Right atrium auricular region (tissue), 2 donors: Measurements from ENCODE around the gene CBFA2T3. TPM values are rescaled to one million over a fixed set of nuclear protein-coding genes. Genes with fewer than 3 reads are reported as not detected.

Source experiments
- DNase-seq: peaks from one replicate; pipeline ENCODE4 v3.0.0-alpha.2; 2019; ENCODE audit warnings: low spot score
- H3K27ac ChIP-seq, 2 donors: fragments of 200-600 bp; sonication (generic); 1 replicate in 1 of 2; 2 replicates in 1 of 2; pipeline ENCODE4 v1.5.1; 2016 to 2019
- H3K27me3 ChIP-seq, 2 donors: fragments of 200-600 bp; sonication (generic); one replicate each; pipeline versions ENCODE4 v1.5.1 to v1.6.0; 2017 to 2019
- H3K36me3 ChIP-seq: fragments of 200-600 bp; sonication (generic); one replicate; pipeline ENCODE4 v1.5.1; 2016
- H3K4me1 ChIP-seq, 2 donors: fragments of 200-600 bp; sonication (generic); one replicate each; pipeline versions ENCODE4 v1.5.1 to v1.6.0; 2017 to 2019
- H3K4me3 ChIP-seq, 2 donors: fragments of 200-600 bp; sonication (generic); 1 replicate in 1 of 2; 2 replicates in 1 of 2; pipeline ENCODE4 v1.5.1; 2017 to 2019; ENCODE audit warnings: mild to moderate bottlenecking in 1 of 2, moderate library complexity in 1 of 2
- H3K9me3 ChIP-seq, 2 donors: fragments of 200-600 bp; sonication (generic); one replicate each; pipeline ENCODE4 v1.5.1; 2019
- total RNA-seq, 2 donors: library from RNA; depleted of rRNA; stranded (reverse); fragments of >200 nt; gene quantifications; one replicate each; pipeline ENCODE4 v1.1.0, GENCODE V29; 2016
- TF ChIP-seq, protein P1 (sequence below), 2 donors: fragments of 200-600 bp; sonication (generic); IDR thresholded peaks; one replicate each; pipeline ENCODE4 v1.5.1; 2019; ENCODE audit warnings: antibody characterized with exemption in 2 of 2

The CBFA2T3 gene
- total RNA-seq, 2 donors from 2014 or later, result 1.1 to 2.6 TPM

DNA sequence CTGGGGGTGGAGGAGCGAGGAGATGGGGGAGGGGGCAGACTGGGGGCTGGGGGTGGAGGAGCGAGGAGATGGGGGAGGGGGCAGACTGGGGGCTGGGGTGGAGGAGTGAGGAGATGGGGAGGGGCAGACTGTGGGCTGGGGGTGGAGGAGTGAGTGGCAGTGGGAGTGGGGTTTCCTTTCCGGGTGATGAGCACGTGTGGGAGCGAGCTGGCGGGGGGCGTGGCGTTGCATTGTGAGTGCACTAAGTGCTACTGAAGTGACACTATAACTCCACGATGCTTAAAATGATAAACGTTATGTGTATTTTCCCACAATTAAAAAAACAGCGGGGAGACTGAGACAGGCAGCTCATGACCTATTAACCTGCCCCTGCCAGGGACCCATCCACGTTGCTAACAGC, 46.3 kb downstream of the CBFA2T3 start:
- Histone ChIP-seq H3K36me3 (no peaks in the 10 kb centered on the region), H3K27ac (no peak overlapping the region), H3K27me3 (no peaks in the 10 kb centered on the region), H3K4me1 (peaks cover 0 to 14% of the 10 kb centered on the region in 2 donors), H3K4me3 (no peak overlapping the region), H3K9me3 (no peaks in the 10 kb centered on the region)
- TF ChIP-seq, protein P1, sequence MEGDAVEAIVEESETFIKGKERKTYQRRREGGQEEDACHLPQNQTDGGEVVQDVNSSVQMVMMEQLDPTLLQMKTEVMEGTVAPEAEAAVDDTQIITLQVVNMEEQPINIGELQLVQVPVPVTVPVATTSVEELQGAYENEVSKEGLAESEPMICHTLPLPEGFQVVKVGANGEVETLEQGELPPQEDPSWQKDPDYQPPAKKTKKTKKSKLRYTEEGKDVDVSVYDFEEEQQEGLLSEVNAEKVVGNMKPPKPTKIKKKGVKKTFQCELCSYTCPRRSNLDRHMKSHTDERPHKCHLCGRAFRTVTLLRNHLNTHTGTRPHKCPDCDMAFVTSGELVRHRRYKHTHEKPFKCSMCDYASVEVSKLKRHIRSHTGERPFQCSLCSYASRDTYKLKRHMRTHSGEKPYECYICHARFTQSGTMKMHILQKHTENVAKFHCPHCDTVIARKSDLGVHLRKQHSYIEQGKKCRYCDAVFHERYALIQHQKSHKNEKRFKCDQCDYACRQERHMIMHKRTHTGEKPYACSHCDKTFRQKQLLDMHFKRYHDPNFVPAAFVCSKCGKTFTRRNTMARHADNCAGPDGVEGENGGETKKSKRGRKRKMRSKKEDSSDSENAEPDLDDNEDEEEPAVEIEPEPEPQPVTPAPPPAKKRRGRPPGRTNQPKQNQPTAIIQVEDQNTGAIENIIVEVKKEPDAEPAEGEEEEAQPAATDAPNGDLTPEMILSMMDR (IDR thresholded peaks at IDR 0.05), result no peak
- DNase-seq, result no peak

- no peaks in the 10 kb centered on the region for H3K9me3 ChIP-seq
- H3K4me1 ChIP-seq, result peaks cover 0 to 27% of the 10 kb centered on the region in 2 donors
- H3K27ac ChIP-seq, result no peak overlapping the region
- TF ChIP-seq, protein P1 (IDR thresholded peaks at IDR 0.05), result no peak
- H3K4me3 ChIP-seq, result no peak overlapping the region
- no peaks in the 10 kb centered on the region for H3K36me3 ChIP-seq
- DNase-seq, result no peak
- no peaks in the 10 kb centered on the region for H3K27me3 ChIP-seq
Observed at GRCh38 chr16:88929091-88929445, 47.9 kb downstream of the CBFA2T3 start.

DNA sequence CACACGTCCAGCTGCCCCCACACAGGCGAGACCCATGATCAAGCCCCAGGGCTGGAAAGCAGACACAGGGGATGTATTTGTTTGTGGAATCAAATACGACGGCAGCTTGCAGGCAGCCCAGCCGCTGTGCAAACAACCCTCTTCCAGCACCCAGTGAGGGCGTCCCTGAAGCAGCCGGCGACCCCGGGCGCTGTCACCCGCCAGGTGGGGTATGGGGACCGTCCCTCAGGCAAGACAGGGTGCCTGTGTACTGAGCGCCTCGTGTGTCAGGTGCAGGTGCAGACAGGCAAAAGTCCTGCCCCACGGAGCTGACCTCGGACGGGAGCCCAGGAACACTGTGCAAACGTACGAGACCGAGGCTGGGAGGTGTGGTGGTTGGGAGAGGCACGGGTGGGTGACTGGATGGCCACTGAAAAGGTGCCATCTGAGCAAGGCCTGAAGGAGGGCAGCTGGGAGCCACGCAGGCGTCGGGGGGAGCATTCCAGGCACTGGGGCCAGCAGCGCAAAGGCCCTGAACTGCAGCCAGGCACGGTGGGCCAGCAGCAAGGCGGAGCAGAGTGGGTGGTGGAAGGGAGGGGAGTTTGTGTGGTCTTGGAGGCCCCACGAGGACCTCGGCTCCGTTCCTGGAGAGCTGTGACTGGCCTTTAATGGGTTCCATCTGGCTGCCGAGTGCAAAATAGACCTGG, 48.5 kb downstream of the CBFA2T3 start:
- Histone ChIP-seq H3K9me3 (no peaks in the 10 kb centered on the region), H3K27me3 (no peaks in the 10 kb centered on the region), H3K36me3 (no peaks in the 10 kb centered on the region), H3K4me3 (no peak overlapping the region), H3K4me1 (peaks cover 0 to 32% of the 10 kb centered on the region in 2 donors), H3K27ac (no peak overlapping the region)
- TF ChIP-seq, protein P1 (IDR thresholded peaks at IDR 0.05), result no peak
- DNase-seq, result no peak

GRCh38 chr16:88927661-88928060, 49.3 kb downstream of the CBFA2T3 start:
- Histone ChIP-seq H3K36me3 (no peaks in the 10 kb centered on the region), H3K4me3 (no peak overlapping the region), H3K27me3 (no peaks in the 10 kb centered on the region), H3K27ac (no peak overlapping the region), H3K9me3 (no peaks in the 10 kb centered on the region), H3K4me1 (peaks cover 0 to 41% of the 10 kb centered on the region in 2 donors)
- TF ChIP-seq, protein P1 (IDR thresholded peaks at IDR 0.05), result no peak
- no peak for DNase-seq

DNA sequence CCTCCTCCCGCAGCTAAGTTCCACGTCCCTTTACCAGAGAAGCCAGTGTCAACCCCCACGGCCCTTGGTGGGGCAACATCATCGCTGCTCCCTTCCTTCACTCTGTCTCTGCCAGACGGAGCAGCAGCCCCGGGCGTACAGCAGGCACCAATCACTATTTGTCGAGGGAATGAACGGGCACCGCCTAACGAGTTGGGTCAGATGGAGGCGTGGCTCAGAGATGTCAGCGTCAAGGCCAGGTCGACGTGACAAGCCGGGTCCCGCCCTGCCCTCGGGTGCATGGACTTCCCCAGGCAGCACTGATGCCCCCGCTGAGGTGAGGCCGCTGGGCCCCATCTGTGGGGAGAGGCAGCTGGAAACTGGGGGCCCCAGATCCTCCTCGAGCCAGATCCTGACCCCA, 50.0 kb downstream of the CBFA2T3 start:
- Histone ChIP-seq H3K4me3 (no peak overlapping the region), H3K27me3 (no peaks in the 10 kb centered on the region), H3K9me3 (no peaks in the 10 kb centered on the region), H3K4me1 (peaks cover 0 to 47% of the 10 kb centered on the region in 2 donors), H3K27ac (no peak overlapping the region), H3K36me3 (no peaks in the 10 kb centered on the region)
- no peak for DNase-seq
- TF ChIP-seq, protein P1 (IDR thresholded peaks at IDR 0.05), result no peak
